Measurements from ENCODE around the gene RANBP6.
A peak's percentile ranks its signal among the peaks of the same experiment; 100 is the strongest.

Gene RANBP6

DNA sequence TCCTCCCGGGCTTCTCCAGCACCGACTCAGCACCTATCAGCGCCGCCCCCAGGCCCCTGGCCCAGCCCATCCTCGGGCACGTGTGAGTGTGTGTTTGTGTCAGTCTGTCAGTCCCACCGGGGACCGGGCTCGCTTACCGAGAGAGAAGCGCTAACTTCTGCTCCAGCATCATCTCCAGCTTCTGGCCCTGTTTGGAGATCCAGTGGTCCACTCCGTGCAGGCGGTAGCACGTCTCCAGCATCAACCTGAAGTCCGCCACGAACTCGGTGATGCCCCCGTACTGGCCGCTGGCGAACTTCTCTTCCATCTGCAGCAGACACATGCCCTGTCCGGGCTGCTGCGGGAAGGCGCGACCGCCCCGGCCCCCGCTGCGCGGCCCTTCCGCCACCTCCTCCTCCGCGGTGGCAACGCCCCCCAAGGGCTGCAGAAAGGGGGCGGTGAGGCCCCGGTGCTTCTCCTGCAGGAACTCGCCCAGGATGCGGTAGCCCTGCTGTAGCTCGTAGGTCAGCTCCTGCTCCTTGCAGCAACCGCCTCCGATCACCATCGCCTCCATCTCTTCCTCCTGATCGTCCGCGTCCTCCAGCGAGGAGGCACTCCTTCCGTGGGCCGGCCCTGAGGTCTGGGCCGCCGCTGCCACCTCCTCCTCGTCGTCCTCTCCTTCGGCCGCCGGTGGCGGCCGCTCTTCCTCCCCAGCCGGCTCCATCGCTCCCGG is 8.2 kb downstream of the RANBP6 start:
- Histone ChIP-seq H3K27ac (ENCODE audit: low read length) (no peak overlapping the region), H3K9me3 (ENCODE audit: control insufficient read depth, insufficient read depth, low read length) (no peaks in the 10 kb centered on the region), H3K4me1 (ENCODE audit: control insufficient read depth, insufficient read depth, low read length) (no peaks in the 10 kb centered on the region), H3K27me3 (ENCODE audit: control insufficient read depth, insufficient read depth, low read length) (no peaks in the 10 kb centered on the region), H3K36me3 (ENCODE audit: control insufficient read depth, insufficient read depth, low read length) (no peaks in the 10 kb centered on the region), H3K4me3 (ENCODE audit: low read length) (peak overlapping the region; percentile 94)
- no CpG with 5 or more reads among the region's 59 CpGs for WGBS (ENCODE audit: insufficient coverage, insufficient read length)
- DNase-seq (ENCODE audit: low read depth, low spot score) = no peak

DNA sequence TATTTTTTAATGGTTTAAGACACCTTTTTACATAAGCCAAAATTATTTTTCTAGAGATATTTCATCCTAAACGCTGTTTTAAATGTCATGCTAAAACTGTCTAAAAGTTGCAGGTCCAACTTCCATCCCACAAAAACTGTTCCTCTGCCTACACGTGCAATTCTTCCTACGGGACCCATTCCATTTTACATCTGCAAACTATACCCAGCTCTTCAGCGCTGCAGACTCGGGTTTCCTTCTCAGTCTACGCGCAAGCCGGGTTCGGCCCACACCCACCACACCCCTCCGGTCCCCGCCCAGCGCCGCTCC is 8.7 kb downstream of the RANBP6 start:
- Histone ChIP-seq H3K4me3 (ENCODE audit: low read length) (peak overlapping the region; percentile 94; the same call in 1 of the 2 replicates), H3K4me1 (ENCODE audit: control insufficient read depth, insufficient read depth, low read length) (no peaks in the 10 kb centered on the region), H3K27ac (ENCODE audit: low read length) (no peak overlapping the region), H3K36me3 (ENCODE audit: control insufficient read depth, insufficient read depth, low read length) (no peaks in the 10 kb centered on the region), H3K9me3 (ENCODE audit: control insufficient read depth, insufficient read depth, low read length) (no peaks in the 10 kb centered on the region), H3K27me3 (ENCODE audit: control insufficient read depth, insufficient read depth, low read length) (no peaks in the 10 kb centered on the region)
- DNase-seq (ENCODE audit: low read depth, low spot score) = no peak
- WGBS (ENCODE audit: insufficient coverage, insufficient read length) = no CpG with 5 or more reads among the region's 13 CpGs

DNA sequence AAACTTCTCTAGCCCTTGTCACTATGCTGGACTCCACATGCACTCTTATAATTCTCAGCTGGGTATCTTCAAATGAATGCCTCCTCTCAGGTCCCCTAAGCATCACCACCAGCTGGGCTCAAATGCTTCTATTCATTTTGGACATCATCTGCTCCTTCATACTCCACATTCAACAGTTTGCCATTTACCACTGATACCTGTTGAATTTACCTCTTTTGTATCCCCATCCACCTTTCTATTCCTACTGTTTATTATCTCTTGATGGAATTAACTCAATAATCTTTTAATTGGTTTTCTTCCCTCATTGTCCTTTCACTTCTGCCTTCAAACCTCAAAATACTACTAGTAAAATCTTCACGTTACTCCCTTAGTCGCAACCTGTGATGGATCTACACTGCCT is 14.5 kb downstream of the RANBP6 start:
- no peaks in the 10 kb centered on the region for H3K9me3 ChIP-seq (ENCODE audit: control insufficient read depth, insufficient read depth, low read length)
- no peak overlapping the region for H3K27ac ChIP-seq (ENCODE audit: low read length)
- no CpG with 5 or more reads among the region's 2 CpGs for WGBS (ENCODE audit: insufficient coverage, insufficient read length)

DNA sequence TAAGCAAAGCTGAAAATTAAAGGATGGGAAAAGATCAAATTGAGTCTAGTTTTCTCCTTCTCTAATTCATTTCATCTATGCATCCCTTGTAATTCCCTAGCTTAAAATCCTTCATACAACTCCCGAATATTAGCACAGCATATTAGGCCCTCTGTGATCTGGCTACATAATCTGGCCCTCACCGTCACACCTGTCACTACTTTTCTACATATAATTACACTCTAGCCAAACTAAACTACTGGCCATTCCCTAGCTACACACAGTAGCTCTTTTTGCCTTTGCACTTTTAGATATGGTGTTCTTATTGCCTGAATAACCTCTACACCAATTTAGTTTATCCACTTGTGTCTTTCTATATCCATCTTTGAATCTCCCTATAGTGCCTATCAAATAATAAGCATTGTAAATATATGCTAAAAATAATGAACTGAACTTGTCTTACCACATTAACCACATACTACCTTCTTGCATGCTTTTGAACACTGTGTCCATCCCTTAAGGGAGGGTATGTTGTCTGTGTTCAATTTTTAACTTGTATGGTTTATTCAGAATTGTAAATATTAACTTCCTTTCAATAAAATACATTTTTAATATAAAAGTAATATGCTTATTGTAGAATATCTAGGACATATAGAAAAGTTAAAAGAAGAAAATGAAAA is 15.9 kb downstream of the RANBP6 start:
- Histone ChIP-seq H3K4me3 (ENCODE audit: low read length) (no peak overlapping the region), H3K9me3 (ENCODE audit: control insufficient read depth, insufficient read depth, low read length) (no peaks in the 10 kb centered on the region), H3K36me3 (ENCODE audit: control insufficient read depth, insufficient read depth, low read length) (no peaks in the 10 kb centered on the region), H3K27me3 (ENCODE audit: control insufficient read depth, insufficient read depth, low read length) (no peaks in the 10 kb centered on the region), H3K4me1 (ENCODE audit: control insufficient read depth, insufficient read depth, low read length) (no peaks in the 10 kb centered on the region), H3K27ac (ENCODE audit: low read length) (no peak overlapping the region)
- WGBS (ENCODE audit: insufficient coverage, insufficient read length) = no CpG with 5 or more reads among the region's 2 CpGs
- no peak for DNase-seq (ENCODE audit: low read depth, low spot score)

More for the DNA sequence above, 14.5 kb downstream of the RANBP6 start:
- H3K4me3 ChIP-seq (ENCODE audit: low read length) = no peak overlapping the region
- DNase-seq (ENCODE audit: low read depth, low spot score) = no peak
- H3K36me3 ChIP-seq (ENCODE audit: control insufficient read depth, insufficient read depth, low read length) = no peaks in the 10 kb centered on the region
- no peaks in the 10 kb centered on the region for H3K4me1 ChIP-seq (ENCODE audit: control insufficient read depth, insufficient read depth, low read length)
- H3K27me3 ChIP-seq (ENCODE audit: control insufficient read depth, insufficient read depth, low read length) = no peaks in the 10 kb centered on the region

DNA sequence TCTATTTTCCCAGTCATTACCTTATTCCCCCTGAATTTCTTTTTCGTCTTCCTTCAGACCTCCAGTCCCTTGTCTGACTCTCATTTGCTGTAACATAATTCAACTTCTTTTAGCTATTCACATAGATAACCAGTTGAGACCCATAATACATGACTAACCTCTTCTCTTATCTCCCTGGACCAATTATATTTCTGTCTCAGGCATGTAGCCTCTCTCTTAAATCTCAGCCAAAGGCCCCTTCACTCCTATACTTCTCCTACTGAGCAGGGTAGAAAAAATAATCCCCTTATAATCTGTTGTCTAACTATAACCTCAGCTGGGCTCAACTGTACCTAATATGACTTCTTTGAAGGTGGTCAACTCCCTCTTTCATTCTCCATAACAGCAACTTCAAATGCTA is 20.9 kb downstream of the RANBP6 start:
- H3K27ac ChIP-seq (ENCODE audit: low read length) = no peak overlapping the region
- no peaks in the 10 kb centered on the region for H3K9me3 ChIP-seq (ENCODE audit: control insufficient read depth, insufficient read depth, low read length)
- H3K4me1 ChIP-seq (ENCODE audit: control insufficient read depth, insufficient read depth, low read length) = no peaks in the 10 kb centered on the region; the same call in 1 of the 2 replicates
- no peak overlapping the region for H3K4me3 ChIP-seq (ENCODE audit: low read length)
- no peaks in the 10 kb centered on the region for H3K36me3 ChIP-seq (ENCODE audit: control insufficient read depth, insufficient read depth, low read length)
- H3K27me3 ChIP-seq (ENCODE audit: control insufficient read depth, insufficient read depth, low read length) = no peaks in the 10 kb centered on the region
- no peak for DNase-seq (ENCODE audit: low read depth, low spot score)
- no CpG with 5 or more reads among the region's 1 CpG for WGBS (ENCODE audit: insufficient coverage, insufficient read length)

DNA sequence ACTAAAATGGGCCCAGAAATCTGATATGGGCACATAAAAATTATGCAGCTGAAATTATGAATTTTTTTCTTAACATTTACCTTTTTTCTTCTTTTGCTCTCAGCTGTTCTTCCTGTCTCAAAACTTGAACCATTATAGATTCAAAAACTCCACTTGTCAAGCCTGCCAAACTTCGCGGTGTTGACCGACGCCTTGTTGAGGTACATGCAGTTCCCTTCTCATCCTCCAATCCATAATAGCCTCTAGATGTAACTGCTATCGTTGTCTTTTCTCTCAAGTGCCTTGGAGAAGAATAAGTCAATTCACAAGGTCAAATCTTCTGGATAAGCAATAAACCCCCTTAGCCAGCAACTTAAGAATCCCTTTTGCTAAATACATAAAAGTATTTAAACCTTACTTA is 27.2 kb downstream of the RANBP6 start:
- no peaks in the 10 kb centered on the region for H3K36me3 ChIP-seq (ENCODE audit: control insufficient read depth, insufficient read depth, low read length)
- WGBS (ENCODE audit: insufficient coverage, insufficient read length) = no CpG with 5 or more reads among the region's 5 CpGs
- H3K9me3 ChIP-seq (ENCODE audit: control insufficient read depth, insufficient read depth, low read length) = no peaks in the 10 kb centered on the region
- no peak overlapping the region for H3K27ac ChIP-seq (ENCODE audit: low read length)
- H3K27me3 ChIP-seq (ENCODE audit: control insufficient read depth, insufficient read depth, low read length) = no peaks in the 10 kb centered on the region
- H3K4me3 ChIP-seq (ENCODE audit: low read length) = no peak overlapping the region
- H3K4me1 ChIP-seq (ENCODE audit: control insufficient read depth, insufficient read depth, low read length) = no peaks in the 10 kb centered on the region; the same call in 1 of the 2 replicates
- no peak for DNase-seq (ENCODE audit: low read depth, low spot score)

DNA sequence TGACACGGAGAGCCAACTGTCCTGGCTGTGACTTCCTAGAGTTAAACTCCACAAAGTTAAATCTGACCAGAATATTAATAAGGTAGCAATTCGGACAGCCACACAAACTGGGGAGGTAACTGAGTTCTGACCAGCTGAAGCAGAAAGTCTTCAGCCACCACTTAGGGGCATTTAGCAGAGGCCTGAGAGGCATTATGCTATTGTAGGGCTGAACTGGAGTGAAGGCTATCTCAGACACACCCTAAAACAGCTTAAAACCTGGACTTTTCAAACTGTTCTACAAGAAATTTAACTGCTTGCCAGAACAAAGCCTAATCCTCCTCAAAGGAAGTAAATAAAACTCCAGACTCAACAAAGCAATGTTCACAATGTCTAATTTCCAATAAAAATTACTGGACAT is 32.4 kb downstream of the RANBP6 start:
- Histone ChIP-seq H3K27ac (ENCODE audit: low read length) (no peak overlapping the region), H3K4me3 (ENCODE audit: low read length) (no peak overlapping the region), H3K36me3 (ENCODE audit: control insufficient read depth, insufficient read depth, low read length) (no peaks in the 10 kb centered on the region), H3K27me3 (ENCODE audit: control insufficient read depth, insufficient read depth, low read length) (no peaks in the 10 kb centered on the region), H3K9me3 (ENCODE audit: control insufficient read depth, insufficient read depth, low read length) (no peaks in the 10 kb centered on the region), H3K4me1 (ENCODE audit: control insufficient read depth, insufficient read depth, low read length) (no peaks in the 10 kb centered on the region)
- WGBS (ENCODE audit: insufficient coverage, insufficient read length) = no CpG with 5 or more reads among the region's 2 CpGs
- DNase-seq (ENCODE audit: low read depth, low spot score) = no peak

DNA sequence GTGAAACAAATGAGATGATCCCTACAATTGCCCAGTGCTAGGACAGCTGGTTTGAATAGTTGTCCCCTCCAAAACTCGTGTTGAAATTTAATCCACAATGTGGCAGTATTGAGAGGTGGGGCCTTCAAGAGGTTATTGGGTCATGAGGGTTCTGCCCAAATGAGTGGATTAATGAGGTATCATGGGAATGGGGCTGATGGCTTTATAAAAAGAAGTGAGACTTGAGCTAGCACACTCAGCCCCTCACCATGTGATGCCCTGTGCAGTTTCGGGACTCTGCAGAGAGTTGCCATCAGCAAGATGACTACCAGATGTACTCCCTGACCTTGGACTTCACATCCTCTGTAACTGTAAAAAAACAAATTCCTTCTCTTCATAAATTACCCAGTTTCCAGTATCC is 33.1 kb downstream of the RANBP6 start:
- Histone ChIP-seq H3K36me3 (ENCODE audit: control insufficient read depth, insufficient read depth, low read length) (no peaks in the 10 kb centered on the region), H3K4me3 (ENCODE audit: low read length) (no peak overlapping the region), H3K9me3 (ENCODE audit: control insufficient read depth, insufficient read depth, low read length) (no peaks in the 10 kb centered on the region), H3K27me3 (ENCODE audit: control insufficient read depth, insufficient read depth, low read length) (no peaks in the 10 kb centered on the region), H3K27ac (ENCODE audit: low read length) (no peak overlapping the region), H3K4me1 (ENCODE audit: control insufficient read depth, insufficient read depth, low read length) (no peaks in the 10 kb centered on the region)
- WGBS (ENCODE audit: insufficient coverage, insufficient read length) = no CpG with 5 or more reads among the region's 2 CpGs
- no peak for DNase-seq (ENCODE audit: low read depth, low spot score)

DNA sequence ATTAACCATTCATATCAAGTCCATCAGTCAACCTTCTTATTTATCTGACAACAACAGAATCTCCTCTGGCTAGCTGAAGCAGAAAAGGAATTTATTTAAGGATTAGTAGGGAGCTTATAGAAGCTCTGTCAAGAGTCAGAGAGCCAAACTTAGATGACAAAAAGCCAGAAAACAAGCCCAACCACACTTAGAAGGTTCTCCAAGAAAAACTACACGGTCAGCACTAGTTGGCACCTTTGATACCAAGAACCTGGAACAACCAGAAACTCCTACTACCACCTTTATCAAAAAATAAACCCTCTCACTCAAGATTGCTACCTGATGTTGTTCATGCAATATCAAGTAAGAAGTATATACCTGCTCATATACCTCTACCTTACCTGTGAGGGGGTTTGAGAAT is 36.9 kb downstream of the RANBP6 start:
- Histone ChIP-seq H3K4me1 (ENCODE audit: control insufficient read depth, insufficient read depth, low read length) (no peaks in the 10 kb centered on the region), H3K27ac (ENCODE audit: low read length) (no peak overlapping the region), H3K36me3 (ENCODE audit: control insufficient read depth, insufficient read depth, low read length) (no peaks in the 10 kb centered on the region), H3K4me3 (ENCODE audit: low read length) (no peak overlapping the region), H3K9me3 (ENCODE audit: control insufficient read depth, insufficient read depth, low read length) (no peaks in the 10 kb centered on the region), H3K27me3 (ENCODE audit: control insufficient read depth, insufficient read depth, low read length) (no peaks in the 10 kb centered on the region)
- WGBS (ENCODE audit: insufficient coverage, insufficient read length) = no CpG with 5 or more reads among the region's 1 CpG
- no peak for DNase-seq (ENCODE audit: low read depth, low spot score)

DNA sequence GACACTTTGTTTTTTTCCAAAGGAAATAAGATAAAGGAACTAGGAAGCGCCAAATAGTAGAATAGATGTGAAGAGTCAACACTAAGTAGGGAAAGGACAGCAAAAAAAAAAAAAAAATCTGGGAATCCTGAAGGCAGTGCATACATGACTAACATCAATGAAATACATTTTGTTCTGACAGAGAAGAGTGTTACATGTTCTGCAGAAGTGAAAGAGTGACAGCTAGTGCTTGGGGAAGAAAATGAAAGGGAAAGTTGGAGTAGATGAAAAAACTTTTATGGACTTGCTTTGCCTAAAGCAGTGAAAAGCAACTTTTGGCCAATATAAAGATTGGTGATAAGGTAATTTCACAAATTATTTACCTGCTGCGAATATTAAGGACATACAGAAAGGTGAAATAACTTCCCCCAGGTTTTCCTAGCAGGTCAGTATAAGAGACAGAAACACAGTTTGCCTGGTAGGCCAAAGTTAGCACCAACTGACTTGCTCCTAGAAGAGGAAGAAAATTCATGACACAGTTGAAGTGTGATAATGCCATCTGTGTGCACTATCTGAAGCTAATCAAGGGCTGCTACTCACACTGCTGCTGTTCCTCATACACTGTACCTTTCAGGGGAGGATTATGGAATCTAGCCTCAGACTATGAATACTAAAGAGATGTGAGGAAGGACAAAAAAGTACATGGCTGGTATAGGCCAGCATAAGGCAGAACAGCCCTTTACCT is 38.6 kb downstream of the RANBP6 start:
- Histone ChIP-seq H3K4me1 (ENCODE audit: control insufficient read depth, insufficient read depth, low read length) (no peaks in the 10 kb centered on the region), H3K36me3 (ENCODE audit: control insufficient read depth, insufficient read depth, low read length) (no peaks in the 10 kb centered on the region), H3K27me3 (ENCODE audit: control insufficient read depth, insufficient read depth, low read length) (no peaks in the 10 kb centered on the region), H3K27ac (ENCODE audit: low read length) (no peak overlapping the region), H3K9me3 (ENCODE audit: control insufficient read depth, insufficient read depth, low read length) (no peaks in the 10 kb centered on the region), H3K4me3 (ENCODE audit: low read length) (no peak overlapping the region)
- DNase-seq (ENCODE audit: low read depth, low spot score) = no peak
- WGBS (ENCODE audit: insufficient coverage, insufficient read length) = no CpG with 5 or more reads among the region's 2 CpGs

Data from iPS DF 6.9 (cell line).